ENCODE measurements around the gene KIAA1217.

KIAA1217 gene

GRCh38 chr10:24358022-24358421, 149.1 kb downstream of the KIAA1217 start:
- no peak for DNase-seq

GRCh38 chr10:24360282-24361127, 151.6 kb downstream of the KIAA1217 start:
- DNase-seq, result peak in 35 of 56 donors; percentile 3 to 75 (median 23)

GRCh38 chr10:24363070-24363469, 154.1 kb downstream of the KIAA1217 start:
- DNase-seq, result no peak

GRCh38 chr10:24367688-24368087, 158.8 kb downstream of the KIAA1217 start:
- DNase-seq, result no peak

GRCh38 chr10:24370877-24371276, 161.9 kb downstream of the KIAA1217 start:
- no peak for DNase-seq

GRCh38 chr10:24371396-24371795, 162.5 kb downstream of the KIAA1217 start:
- DNase-seq, result no peak

- DNase-seq, result no peak
Observed at GRCh38 chr10:24374134-24374915, 165.4 kb downstream of the KIAA1217 start.

GRCh38 chr10:24375510-24375909, 166.6 kb downstream of the KIAA1217 start:
- no peak for DNase-seq

GRCh38 chr10:24376731-24377130, 167.8 kb downstream of the KIAA1217 start:
- DNase-seq, result no peak

GRCh38 chr10:24378126-24378920, 169.4 kb downstream of the KIAA1217 start:
- no peak for DNase-seq

GRCh38 chr10:24381235-24382010, 172.5 kb downstream of the KIAA1217 start:
- DNase-seq, result no peak

GRCh38 chr10:24382045-24382444, 173.1 kb downstream of the KIAA1217 start:
- DNase-seq, result no peak

GRCh38 chr10:24382596-24382978, 173.6 kb downstream of the KIAA1217 start:
- DNase-seq, result no peak

- no peak for DNase-seq
Observed at GRCh38 chr10:24382979-24383663, 174.2 kb downstream of the KIAA1217 start.

- DNase-seq, result peak in 29 of 56 donors; percentile 0 to 58 (median 8)
Observed at GRCh38 chr10:24383681-24384106, 174.8 kb downstream of the KIAA1217 start.

GRCh38 chr10:24384954-24385353, 176.0 kb downstream of the KIAA1217 start:
- no peak for DNase-seq

GRCh38 chr10:24385776-24386175, 176.8 kb downstream of the KIAA1217 start:
- no peak for DNase-seq

- DNase-seq, result no peak
Observed at GRCh38 chr10:24390146-24390700, 181.3 kb downstream of the KIAA1217 start.

- DNase-seq, result no peak
Observed at GRCh38 chr10:24390746-24391145, 181.8 kb downstream of the KIAA1217 start.

- DNase-seq, result no peak
Observed at GRCh38 chr10:24393201-24393600, 184.3 kb downstream of the KIAA1217 start.

Data from nucleus accumbens (tissue), 56 donors.